K562 (cell line): ENCODE results near the gene NUDT6. TPM values are rescaled to one million over a fixed set of nuclear protein-coding genes. Genes with fewer than 3 reads are reported as not detected.

Experiments
- ATAC-seq: fragments of 200-7000 bp; cut with Tn5 transposase; 3 replicates; pipeline ENCODE4 v1.9.1; 2020; ENCODE audit warnings: moderate library complexity
- BruUV-seq: library from RNA; stranded (reverse); fragments of 400-500 nt; replicated peaks from 2 replicates; lab custom pipeline; 2021; lab: Mats Ljungman, UMichigan
- CTCF ChIA-PET: fragments of 300-600 bp; formaldehyde crosslinking; extraction: SDS; loops from one replicate; lab custom pipeline; 2021; ENCODE audit warnings: low intra/inter-chr PET ratio; lab: Yijun Ruan, JAX
- POLR2A ChIA-PET: fragments of 300-600, 350-650 bp; sonication (Branson Sonifier 250); formaldehyde crosslinking; extraction: SDS; loops from one replicate; lab custom pipeline; 2021; ENCODE audit warnings: antibody characterized with exemption, inconsistent platforms; lab: Yijun Ruan, JAX
- DNase-seq, 4 experiments: peaks; one replicate each; pipeline versions ENCODE4 v3.0.0 to v3.0.0-alpha.2; 2011 to 2018; ENCODE audit warnings: low spot score in 3 of 4, mixed read lengths in 3 of 4; ENCODE audit errors: extremely low read depth in 1 of 4
- FAIRE-seq: peaks from 2 replicates; lab custom pipeline; 2011; peaks lifted over from hg19 to GRCh38; lab: Jason Lieb, UNC
- H2AFZ ChIP-seq: 2 replicates; pipeline ENCODE4 v1.6.0; 2011; ENCODE audit warnings: low read depth, low read length, control low read depth, inconsistent platforms
- H3K27ac ChIP-seq: fragments of 200-600 bp; 3 replicates; pipeline ENCODE4 v1.8.0; 2011; ENCODE audit warnings: low read depth, mild to moderate bottlenecking, control low read depth, inconsistent platforms, low read length, moderate library complexity, mixed read lengths; ENCODE audit errors: extremely low read depth
- H3K27me3 ChIP-seq, 2 experiments: fragments of 300-600 bp in 1 of 2; 2 replicates in 1 of 2; 3 replicates in 1 of 2; pipeline versions ENCODE4 v1.6.0 to v1.8.0; 2011; ENCODE audit warnings: inconsistent platforms in 2 of 2, low read length in 2 of 2, mild to moderate bottlenecking in 1 of 2, mixed read lengths in 1 of 2, moderate library complexity in 1 of 2; ENCODE audit not compliant: control insufficient read depth in 2 of 2, insufficient read depth in 2 of 2
- H3K36me3 ChIP-seq: fragments of 300-600 bp; 3 replicates; pipeline ENCODE4 v1.8.0; 2011; ENCODE audit warnings: mild to moderate bottlenecking, low read length, inconsistent platforms; ENCODE audit not compliant: control insufficient read depth, insufficient read depth
- H3K4me1 ChIP-seq, 2 experiments: fragments of 200-600 bp in 1 of 2; replicated peaks in 1 of 2; 2 replicates in 1 of 2; 3 replicates in 1 of 2; pipeline versions ENCODE4 v1.5.1 to v1.8.0; 2011; ENCODE audit warnings: inconsistent platforms in 2 of 2, low read length in 2 of 2, mild to moderate bottlenecking in 1 of 2, mixed read lengths in 1 of 2, moderate library complexity in 1 of 2; ENCODE audit not compliant: control insufficient read depth in 2 of 2, insufficient read depth in 2 of 2
- H3K4me2 ChIP-seq: 2 replicates; pipeline ENCODE4 v1.6.1; 2011; ENCODE audit warnings: low read length, control low read depth, inconsistent platforms, mixed read lengths; ENCODE audit not compliant: insufficient read depth
- H3K4me3 ChIP-seq: fragments of 200-600 bp; sonication (generic), shearing (Covaris generic); 2 replicates; pipeline ENCODE4 v1.5.1; 2016; ENCODE audit warnings: control low read depth, inconsistent platforms
- H3K79me2 ChIP-seq: fragments of 200-600 bp; 3 replicates; pipeline ENCODE4 v1.8.0; 2011; ENCODE audit warnings: low read length, inconsistent platforms; ENCODE audit not compliant: control insufficient read depth, insufficient read depth
- H3K9ac ChIP-seq, 2 experiments: 2 replicates each; pipeline versions ENCODE4 v1.6.0 to v1.6.1; 2011; ENCODE audit warnings: low read depth in 2 of 2, low read length in 2 of 2, control low read depth in 1 of 2, inconsistent platforms in 1 of 2, mild to moderate bottlenecking in 1 of 2, mixed read lengths in 1 of 2; ENCODE audit not compliant: insufficient read depth in 1 of 2
- H3K9me1 ChIP-seq: one replicate; pipeline ENCODE4 v1.6.0; 2011; ENCODE audit warnings: inconsistent platforms, mild to moderate bottlenecking, low read length, moderate library complexity; ENCODE audit not compliant: control insufficient read depth, insufficient read depth
- H3K9me3 ChIP-seq: replicated peaks from 2 replicates; pipeline ENCODE4 v1.5.1; 2011; ENCODE audit warnings: low read depth, low read length, inconsistent platforms; ENCODE audit not compliant: control insufficient read depth, insufficient read depth
- H4K20me1 ChIP-seq: replicated peaks from 2 replicates; pipeline ENCODE4 v1.6.1; 2011; ENCODE audit warnings: low read length, inconsistent platforms, mixed read lengths; ENCODE audit not compliant: control insufficient read depth, insufficient read depth
- BCOR ChIP-seq: fragments of 450-650 bp; IDR thresholded peaks from 2 replicates; pipeline ENCODE4 v1.6.1; 2016
- CBX1 ChIP-seq: sonication (generic); IDR thresholded peaks from 2 replicates; pipeline ENCODE4 v1.6.1; 2016; ENCODE audit warnings: antibody characterized with exemption, low read depth, mild to moderate bottlenecking
- CEBPB ChIP-seq: fragments of 450-650 bp; IDR thresholded peaks from 2 replicates; pipeline ENCODE4 v1.6.1; 2016; ENCODE audit warnings: missing genetic modification characterization, missing compliant biosample characterization
- CHD1 ChIP-seq: fragments of 200-600 bp; sonication (generic); IDR thresholded peaks from one replicate; pipeline ENCODE4 v1.6.1; 2012; ENCODE audit warnings: mild to moderate bottlenecking, moderate library complexity, low read length, inconsistent platforms
- CREB1 ChIP-seq, 2 experiments: sonication (generic) in 1 of 2; formaldehyde crosslinking in 1 of 2; IDR thresholded peaks; 2 replicates each; pipeline versions ENCODE4 v1.6.1 to v1.8.0; 2012 to 2022; ENCODE audit warnings: inconsistent platforms in 1 of 2, mild to moderate bottlenecking in 1 of 2, missing genetic modification reagents in 1 of 2, moderate library complexity in 1 of 2
- EP300 ChIP-seq: IDR thresholded peaks from 2 replicates; pipeline ENCODE4 v1.6.1; 2012; ENCODE audit warnings: low read length, improper control_type of control experiment
- HDAC6 ChIP-seq: IDR thresholded peaks from 2 replicates; pipeline ENCODE4 v1.6.1; 2012; ENCODE audit warnings: low read depth, mild to moderate bottlenecking, control low read depth, inconsistent platforms, low read length, moderate library complexity
- ILF3 ChIP-seq: fragments of 450-650 bp; IDR thresholded peaks from 2 replicates; pipeline ENCODE4 v1.6.1; 2018; ENCODE audit warnings: antibody characterized with exemption, mild to moderate bottlenecking, moderate library complexity, borderline replicate concordance
- JUND ChIP-seq, 2 experiments: IDR thresholded peaks; 2 replicates in 1 of 2; 3 replicates in 1 of 2; pipeline ENCODE4 v1.6.1; 2011; ENCODE audit warnings: borderline replicate concordance in 2 of 2, low read depth in 2 of 2, low read length in 2 of 2, improper control_type of control experiment in 1 of 2, missing biosample characterization in 1 of 2, missing genetic modification characterization in 1 of 2, missing genetic modification reagents in 1 of 2
- PHF8 ChIP-seq: fragments of 200-600 bp; sonication (generic); IDR thresholded peaks from 2 replicates; pipeline ENCODE4 v1.6.1; 2012; ENCODE audit warnings: mixed run types, mild to moderate bottlenecking, inconsistent platforms, low read length, moderate library complexity, borderline replicate concordance
- RCOR1 ChIP-seq, 2 experiments: IDR thresholded peaks; 2 replicates each; pipeline ENCODE4 v1.6.1; 2012; ENCODE audit warnings: low read depth in 2 of 2, low read length in 2 of 2, borderline replicate concordance in 1 of 2, improper control_type of control experiment in 1 of 2
- ZNF24 ChIP-seq: fragments of 450-650 bp; IDR thresholded peaks from 2 replicates; pipeline ENCODE4 v1.6.1; 2016
- ZNF384 ChIP-seq: IDR thresholded peaks from 2 replicates; pipeline ENCODE4 v1.6.1; 2012; ENCODE audit warnings: low read depth, low read length, improper control_type of control experiment
- ZNF445 ChIP-seq: fragments of 250-450 bp; sonication (Bioruptor Pico); IDR thresholded peaks from 2 replicates; pipeline ENCODE4 v1.4.0; 2020; ENCODE audit warnings: low read depth, mild to moderate bottlenecking, moderate library complexity
- ZNF551 ChIP-seq: fragments of 250-450 bp; sonication (Bioruptor Pico); IDR thresholded peaks from 2 replicates; pipeline ENCODE4 v1.5.0; 2021; ENCODE audit warnings: mild to moderate bottlenecking, moderate library complexity
- ZNF655 ChIP-seq: fragments of 250-450 bp; sonication (Bioruptor Pico); IDR thresholded peaks from 2 replicates; pipeline ENCODE4 v1.5.0; 2021
- WGBS: fragments of 100-300 bp; shearing (Covaris generic); methylation state at CpG from one replicate; pipeline ENCODE4 v1.1.6; 2016; ENCODE audit warnings: low coverage, mixed read lengths; ENCODE audit not compliant: insufficient coverage; ENCODE audit errors: missing lambda C conversion rate; 5-methylcytosine and 5-hydroxymethylcytosine counted together
- in situ Hi-C: fragments of 300-500 bp; cut with MboI; formaldehyde crosslinking; loops from 4 replicates; pipeline ENCODE4 v1.15.0; 2018; ENCODE audit warnings: inconsistent platforms, mixed read lengths
- intact Hi-C: fragments of 100-400 bp; cut with micrococcal nuclease; formaldehyde crosslinking; loops from 2 replicates; pipeline ENCODE4 v1.14.2; 2022
- polyA plus RNA-seq, 8 experiments: library from polyadenylated mRNA; depleted of rRNA in 4 of 8; stranded (reverse) in 5 of 8; unstranded in 3 of 8; fragments of >200 nt; fragmentation: Nextera tagmentation in 2 of 8; fragmentation: Illumina TruSeq in 1 of 8; extraction: Ambion mirVana in 2 of 8; extraction: Trizol in 1 of 8; gene quantifications; 2 replicates each; pipeline versions ENCODE4 v1.2.1 to v1.2.3, GENCODE V29; 2011 to 2014; ENCODE audit warnings: inconsistent platforms in 1 of 8, missing spikeins in 1 of 8
- total RNA-seq, 7 experiments: library from RNA; depleted of rRNA in 6 of 7; stranded (reverse); fragments of >200 nt in 6 of 7; fragmentation: Illumina TruSeq in 2 of 7; extraction: Trizol in 2 of 7; gene quantifications; 2 replicates each; pipeline versions ENCODE4 v1.2.1 to v1.2.3, GENCODE V29; 2011 to 2021; ENCODE audit warnings: low replicate concordance in 1 of 7
- TF ChIP-seq, protein P1 (sequence below), 2 experiments: fragments of 450-650 bp in 1 of 2; IDR thresholded peaks; 2 replicates each; pipeline ENCODE4 v1.6.1; 2011 to 2017; ENCODE audit warnings: low read depth in 2 of 2, antibody characterized with exemption in 1 of 2, borderline replicate concordance in 1 of 2, low read length in 1 of 2, mild to moderate bottlenecking in 1 of 2, mixed read lengths in 1 of 2; ENCODE audit not compliant: control insufficient read depth in 1 of 2
- TF ChIP-seq, protein P2 (sequence below): sonication (generic); formaldehyde crosslinking; IDR thresholded peaks from 2 replicates; pipeline ENCODE4 v1.8.0; 2022; ENCODE audit warnings: missing genetic modification reagents, mild to moderate bottlenecking, borderline replicate concordance

Gene NUDT6
- total and polyA plus RNA-seq, 9 of the 15 experiments (the other 6 are each of a cell fraction or from before 2014, with no cell fraction given): 9.4 to 18.1 (median 13.4) TPM

DNA sequence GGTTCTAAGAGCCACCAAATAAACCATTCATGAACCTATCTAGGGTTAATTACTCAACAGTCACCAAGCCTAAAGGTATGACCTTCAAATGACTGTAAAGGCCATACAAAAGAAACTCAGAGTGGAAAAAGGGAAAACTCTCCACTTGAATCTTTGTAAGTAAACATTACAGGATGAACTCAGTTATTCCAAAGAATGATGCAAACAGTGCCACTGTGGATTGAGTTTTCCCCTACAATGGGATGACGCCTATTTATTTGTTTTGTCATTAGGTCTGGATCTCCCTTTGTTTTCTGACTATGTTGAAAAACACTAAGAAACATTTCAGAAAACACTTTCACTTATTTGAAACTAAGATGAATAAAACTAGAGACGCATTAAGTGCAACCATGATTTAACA, 12.7 kb downstream of the NUDT6 start:
- Histone ChIP-seq H3K9me3 (no peaks in the 10 kb centered on the region), H3K9me1 (no peaks in the 10 kb centered on the region), H3K4me3 (no peak overlapping the region), H2AFZ (no peak overlapping the region), H3K27me3 (no peaks in the 10 kb centered on the region), H3K9ac (no peak overlapping the region), H3K4me2 (no peak overlapping the region), H4K20me1 (no peaks in the 10 kb centered on the region), H3K4me1 (peaks cover 0 to 5% of the 10 kb centered on the region in 2 experiments; a peak in 2 of 5 replicates), H3K27ac (no peak overlapping the region), H3K79me2 (no peaks in the 10 kb centered on the region), H3K36me3 (peaks cover 13% of the 10 kb centered on the region; the same call in 2 of the 3 replicates)
- ChIA-PET POLR2A (no interaction called here), CTCF (no interaction called here)
- no TSS peak for BruUV-seq
- 91% methylated on average over 2 of the region's 2 CpGs for WGBS
- ATAC-seq (no peak), DNase-seq (no peak), FAIRE-seq (no peak)
- in situ Hi-C loops: loop anchor here (25.0 kb wide), 1 partner anchor 1047 kb away; the partner anchor contains the start of gene BBS7
- intact Hi-C loops: no loop called here
- TF ChIP-seq CEBPB (tag) (no peak), EP300 (no peak), HDAC6 (no peak), ZNF445 (CRISPR knock-in tag) (no peak), CREB1 (IDR thresholded peaks at IDR 0.05) (no peak), CREB1 (CRISPR knock-in tag; IDR thresholded peaks at IDR 0.05) (no peak), ZNF384 (no peak), ILF3 (no peak), BCOR (no peak), ZNF655 (CRISPR knock-in tag) (no peak), JUND (IDR thresholded peaks at IDR 0.05; ENCODE audit: borderline replicate concordance, low read depth, low read length) (no peak), JUND (tag; IDR thresholded peaks at IDR 0.05; ENCODE audit: borderline replicate concordance, low read depth, low read length) (no peak), ZNF24 (no peak), CHD1 (no peak), ZNF551 (CRISPR knock-in tag) (no peak), CBX1 (no peak), RCOR1 (IDR thresholded peaks at IDR 0.05; ENCODE audit: borderline replicate concordance in 1 of 2, low read depth in 2 of 2, low read length in 2 of 2) (no peak), PHF8 (no peak)
- TF ChIP-seq, protein P1, sequence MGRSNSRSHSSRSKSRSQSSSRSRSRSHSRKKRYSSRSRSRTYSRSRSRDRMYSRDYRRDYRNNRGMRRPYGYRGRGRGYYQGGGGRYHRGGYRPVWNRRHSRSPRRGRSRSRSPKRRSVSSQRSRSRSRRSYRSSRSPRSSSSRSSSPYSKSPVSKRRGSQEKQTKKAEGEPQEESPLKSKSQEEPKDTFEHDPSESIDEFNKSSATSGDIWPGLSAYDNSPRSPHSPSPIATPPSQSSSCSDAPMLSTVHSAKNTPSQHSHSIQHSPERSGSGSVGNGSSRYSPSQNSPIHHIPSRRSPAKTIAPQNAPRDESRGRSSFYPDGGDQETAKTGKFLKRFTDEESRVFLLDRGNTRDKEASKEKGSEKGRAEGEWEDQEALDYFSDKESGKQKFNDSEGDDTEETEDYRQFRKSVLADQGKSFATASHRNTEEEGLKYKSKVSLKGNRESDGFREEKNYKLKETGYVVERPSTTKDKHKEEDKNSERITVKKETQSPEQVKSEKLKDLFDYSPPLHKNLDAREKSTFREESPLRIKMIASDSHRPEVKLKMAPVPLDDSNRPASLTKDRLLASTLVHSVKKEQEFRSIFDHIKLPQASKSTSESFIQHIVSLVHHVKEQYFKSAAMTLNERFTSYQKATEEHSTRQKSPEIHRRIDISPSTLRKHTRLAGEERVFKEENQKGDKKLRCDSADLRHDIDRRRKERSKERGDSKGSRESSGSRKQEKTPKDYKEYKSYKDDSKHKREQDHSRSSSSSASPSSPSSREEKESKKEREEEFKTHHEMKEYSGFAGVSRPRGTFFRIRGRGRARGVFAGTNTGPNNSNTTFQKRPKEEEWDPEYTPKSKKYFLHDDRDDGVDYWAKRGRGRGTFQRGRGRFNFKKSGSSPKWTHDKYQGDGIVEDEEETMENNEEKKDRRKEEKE (IDR thresholded peaks at IDR 0.05; ENCODE audit: borderline replicate concordance in 1 of 2, control insufficient read depth in 1 of 2, low read depth in 2 of 2, low read length in 1 of 2): no peak
- TF ChIP-seq, protein P2, sequence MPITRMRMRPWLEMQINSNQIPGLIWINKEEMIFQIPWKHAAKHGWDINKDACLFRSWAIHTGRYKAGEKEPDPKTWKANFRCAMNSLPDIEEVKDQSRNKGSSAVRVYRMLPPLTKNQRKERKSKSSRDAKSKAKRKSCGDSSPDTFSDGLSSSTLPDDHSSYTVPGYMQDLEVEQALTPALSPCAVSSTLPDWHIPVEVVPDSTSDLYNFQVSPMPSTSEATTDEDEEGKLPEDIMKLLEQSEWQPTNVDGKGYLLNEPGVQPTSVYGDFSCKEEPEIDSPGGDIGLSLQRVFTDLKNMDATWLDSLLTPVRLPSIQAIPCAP (CRISPR knock-in tag): no peak
